Right renal pelvis (tissue), 4 donors: ENCODE data around the gene CCNT1. TPM values are rescaled to one million over a fixed set of nuclear protein-coding genes. Genes with fewer than 3 reads are reported as not detected.
A peak's percentile ranks its signal among the peaks of the same experiment; 100 is the strongest.
"Not testable (repeated sequence)": the region's sequence is repeated elsewhere in the genome, so short reads cannot be mapped to it uniquely, and the experiment has no call there.

ENCODE experiments used
- DNase-seq, 4 donors: peaks; one replicate each; pipeline ENCODE4 v3.0.0-alpha.2; 2013; ENCODE audit warnings: low read depth in 4 of 4, low spot score in 3 of 4, missing footprints in 1 of 4
- polyA plus RNA-seq, 4 donors: library from polyadenylated mRNA; unstranded; fragments of 120-200 nt; gene quantifications; one replicate each; pipeline ENCODE4 v1.2.1, GENCODE V29; 2013; ENCODE audit not compliant: insufficient read length in 4 of 4

CCNT1 gene
- polyA plus RNA-seq, 4 donors: 26.1 to 33.4 (median 30.9) TPM

DNA sequence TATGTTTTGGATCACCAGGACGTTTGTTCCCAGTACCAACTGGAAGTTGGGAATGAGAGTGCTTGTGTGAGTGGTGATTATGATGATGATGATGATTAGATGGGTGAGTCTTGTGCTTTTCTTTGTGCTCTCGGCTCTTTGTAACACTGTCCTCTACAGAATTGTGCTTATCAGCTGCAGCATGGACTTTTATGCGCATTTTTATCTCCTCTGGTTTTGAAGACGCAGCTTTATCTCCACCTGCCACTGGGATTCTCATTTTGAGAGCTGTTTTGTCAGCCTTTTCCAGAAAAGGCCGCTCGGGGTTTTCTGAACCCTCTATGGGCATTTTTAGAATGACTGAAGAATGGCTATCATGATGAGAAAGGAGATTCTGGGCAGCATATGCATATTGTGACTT is 22.9 kb downstream of the CCNT1 start:
- DNase-seq: no peak

DNA sequence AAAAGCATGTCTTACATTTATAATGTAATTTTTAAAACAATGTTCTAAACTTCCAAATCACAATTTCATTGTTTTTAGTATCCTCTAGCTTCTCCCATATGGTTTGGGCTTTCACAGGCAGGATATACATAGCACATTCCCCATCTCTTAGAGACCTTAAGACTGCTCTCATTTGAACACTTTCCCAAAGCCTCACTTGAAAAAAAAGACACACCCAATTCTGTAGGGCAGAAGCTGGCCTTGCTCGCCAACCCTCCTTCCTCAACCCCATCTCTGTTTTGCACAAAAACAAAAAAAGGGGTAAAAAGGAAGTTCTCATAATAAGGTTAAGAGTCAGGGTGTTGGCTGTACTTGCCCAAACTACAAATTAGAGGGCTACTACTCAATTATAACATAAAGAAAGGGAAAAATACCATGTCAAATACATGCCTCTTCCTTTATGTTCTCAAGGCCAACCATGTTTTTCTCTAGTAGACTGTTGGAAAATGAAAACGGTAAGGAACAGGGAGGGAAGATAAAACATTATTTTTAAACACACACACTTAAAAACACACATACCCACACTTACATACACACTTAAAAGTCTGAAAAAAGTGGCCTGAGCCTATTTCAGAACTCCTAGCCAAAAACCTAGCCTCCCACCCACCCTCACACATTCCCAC is 24.6 kb downstream of the CCNT1 start:
- no peak for DNase-seq

DNA sequence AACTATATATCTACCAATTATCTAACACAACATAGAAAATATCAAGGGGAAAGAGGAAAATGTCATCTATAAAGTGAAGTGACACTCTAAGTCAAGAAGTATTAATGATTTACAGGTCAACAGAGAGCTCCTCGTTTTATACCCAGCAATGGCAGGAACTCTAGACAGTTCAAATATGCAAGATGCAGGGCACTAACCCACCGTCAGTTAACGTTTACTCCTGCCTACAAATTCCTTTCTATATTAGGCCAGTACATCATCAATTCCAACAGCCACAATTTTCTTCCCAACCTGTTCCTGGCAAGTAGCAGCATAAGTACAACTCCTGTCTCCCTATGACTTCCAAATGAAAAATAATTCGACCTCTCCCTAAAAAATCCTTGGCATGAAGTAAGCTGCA is 25.5 kb downstream of the CCNT1 start:
- no peak for DNase-seq

DNA sequence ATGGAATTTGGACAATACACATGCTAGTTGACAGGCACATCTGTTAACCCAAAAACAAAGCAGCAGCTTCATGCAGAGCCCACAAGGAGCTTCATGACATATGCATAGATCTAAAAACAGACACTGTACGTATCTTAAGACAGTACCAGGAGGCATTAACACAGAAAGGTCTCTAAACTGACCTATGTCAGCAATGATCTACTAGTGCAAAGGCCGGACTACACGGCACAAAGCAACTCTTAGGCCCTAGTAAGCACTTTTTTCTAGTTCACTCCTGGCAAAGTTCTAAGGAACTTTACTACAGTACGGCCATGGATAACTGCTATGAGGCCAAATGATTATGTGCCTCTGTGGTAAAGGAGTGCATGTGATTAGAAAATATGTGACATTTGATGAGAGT is 26.1 kb downstream of the CCNT1 start:
- no peak for DNase-seq

DNA sequence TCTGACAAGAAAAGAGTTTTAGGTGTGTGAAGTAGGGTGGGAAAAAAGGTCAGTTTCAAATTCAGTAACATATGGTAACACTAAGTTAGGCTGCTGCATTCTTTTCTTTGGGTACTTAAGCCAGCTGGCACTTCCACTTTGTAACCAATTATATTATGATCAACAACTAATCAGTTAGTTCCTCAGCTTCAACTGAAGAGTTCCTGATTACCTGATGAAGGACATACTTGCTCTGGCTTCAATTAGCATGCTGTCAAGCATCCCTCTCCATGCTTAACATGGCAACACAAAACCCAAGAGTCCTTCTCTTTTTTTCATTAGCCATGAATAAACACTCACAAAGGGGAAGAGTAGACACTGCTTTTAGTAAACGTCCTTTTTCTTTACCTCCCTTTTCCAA is 27.7 kb downstream of the CCNT1 start:
- DNase-seq: no peak

DNA sequence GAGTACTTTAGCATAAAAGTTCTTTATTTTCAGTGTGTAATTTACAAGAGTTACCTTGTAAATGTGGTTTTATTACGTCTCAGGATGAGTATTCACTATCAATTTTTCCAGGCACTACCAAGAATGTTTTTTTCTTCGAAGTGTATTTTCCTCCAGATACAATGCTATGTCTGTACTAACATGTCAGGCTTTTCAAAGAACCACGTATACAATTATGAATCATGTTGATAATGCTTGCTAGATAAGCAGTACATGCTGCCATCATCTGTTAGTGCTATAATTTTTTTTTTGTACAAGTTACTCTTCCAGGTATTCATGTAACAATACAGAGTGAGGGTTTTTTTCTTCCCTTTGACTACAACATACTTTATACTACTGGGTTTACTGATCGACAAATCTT is 28.9 kb downstream of the CCNT1 start:
- DNase-seq: no peak

DNA sequence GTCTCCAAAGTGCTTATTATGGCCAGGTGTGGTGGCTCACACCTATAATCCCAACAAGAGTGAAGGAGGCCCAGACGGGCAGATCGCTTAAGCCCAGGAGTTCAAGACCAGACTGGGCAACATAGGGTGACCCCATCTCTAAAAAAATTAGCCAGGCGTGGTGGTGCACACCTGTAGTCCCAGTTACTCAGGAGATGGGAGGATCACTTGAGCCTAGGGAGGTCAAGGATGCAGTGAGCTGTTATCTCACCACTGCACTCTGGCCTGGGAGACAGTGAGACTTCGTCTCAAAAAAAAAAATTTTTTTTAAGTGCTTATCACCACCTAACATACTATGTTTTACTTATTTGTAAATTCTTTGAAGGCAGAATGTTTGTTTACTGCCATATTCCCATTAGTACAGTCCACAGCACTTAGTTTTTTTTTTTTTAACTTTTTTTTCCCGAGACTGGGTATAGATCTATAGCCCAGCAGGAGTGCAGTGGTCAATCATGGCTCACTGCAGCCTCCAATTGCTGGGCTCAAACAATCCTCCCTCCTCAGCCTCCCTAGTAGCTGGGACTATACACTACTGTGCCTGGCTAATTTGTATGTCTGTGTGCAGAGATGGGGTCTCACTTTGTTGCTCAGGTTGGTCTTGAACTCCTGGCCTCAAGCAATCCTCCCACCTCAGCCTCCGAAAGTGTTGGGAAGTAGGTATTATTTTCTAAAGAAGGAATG is 29.7 kb downstream of the CCNT1 start:
- no peak for DNase-seq

DNA sequence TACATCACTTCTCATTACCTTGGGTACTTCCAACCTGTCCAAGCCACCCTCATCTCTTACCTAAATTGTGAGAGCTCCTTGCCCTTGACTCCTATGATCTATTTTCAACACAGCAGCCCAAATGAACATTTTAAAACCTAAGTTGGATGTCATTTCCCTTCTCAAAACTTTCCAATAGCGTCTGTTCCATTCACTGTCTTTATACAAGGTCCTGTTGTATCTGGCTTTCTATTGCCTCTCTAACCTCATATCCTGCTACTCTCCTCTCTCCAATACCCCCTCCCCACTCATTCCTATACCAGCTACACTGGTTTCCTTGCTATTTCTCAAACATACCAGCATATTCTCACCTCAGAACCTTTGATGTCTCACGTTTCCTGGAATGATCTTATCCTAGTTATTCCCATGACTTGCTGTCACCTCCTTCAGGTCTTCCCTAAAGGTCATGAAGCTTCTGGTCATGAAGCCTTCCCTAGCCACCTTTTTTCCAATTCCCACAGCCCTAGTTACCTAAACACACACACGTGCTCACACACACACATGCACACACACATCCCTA is 30.4 kb downstream of the CCNT1 start:
- DNase-seq: no peak

DNA sequence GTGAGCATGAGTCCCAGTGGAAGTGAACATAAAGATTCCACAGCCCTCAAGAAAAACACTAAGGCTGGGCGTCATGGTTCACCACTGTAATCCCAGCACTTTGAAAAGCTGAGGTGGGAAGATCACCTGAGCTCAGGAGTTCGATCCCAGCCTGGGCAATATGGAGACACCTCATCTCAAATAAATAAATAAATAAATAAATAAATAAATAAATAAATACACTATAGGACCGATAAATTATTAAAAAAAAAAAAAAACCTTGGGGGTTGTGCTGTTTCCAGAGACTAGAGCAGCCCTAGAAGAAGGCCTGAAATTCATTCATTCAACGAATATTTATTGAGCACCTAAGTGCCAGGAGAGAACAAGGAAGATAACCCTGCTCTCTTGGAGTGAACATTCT is 33.0 kb downstream of the CCNT1 start:
- no peak for DNase-seq

DNA sequence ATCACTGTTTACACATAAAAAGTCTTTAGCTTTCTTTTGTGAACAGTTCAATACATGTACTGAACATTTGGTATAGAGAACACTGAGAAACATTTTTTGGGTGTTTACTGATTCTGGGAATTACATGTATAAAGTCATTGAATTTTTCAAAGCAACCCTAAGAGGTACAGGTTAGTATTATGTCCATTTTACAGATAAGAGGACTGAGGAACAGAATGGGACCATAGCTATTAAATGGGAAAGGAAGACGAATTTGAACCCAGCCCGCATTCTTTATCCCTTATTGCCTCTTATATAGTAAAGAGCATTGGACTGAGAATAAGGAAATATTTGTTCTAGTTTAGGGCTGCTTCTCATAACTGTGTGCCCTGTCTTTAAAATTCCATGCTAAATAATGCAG is 33.6 kb downstream of the CCNT1 start:
- DNase-seq: no peak

DNA sequence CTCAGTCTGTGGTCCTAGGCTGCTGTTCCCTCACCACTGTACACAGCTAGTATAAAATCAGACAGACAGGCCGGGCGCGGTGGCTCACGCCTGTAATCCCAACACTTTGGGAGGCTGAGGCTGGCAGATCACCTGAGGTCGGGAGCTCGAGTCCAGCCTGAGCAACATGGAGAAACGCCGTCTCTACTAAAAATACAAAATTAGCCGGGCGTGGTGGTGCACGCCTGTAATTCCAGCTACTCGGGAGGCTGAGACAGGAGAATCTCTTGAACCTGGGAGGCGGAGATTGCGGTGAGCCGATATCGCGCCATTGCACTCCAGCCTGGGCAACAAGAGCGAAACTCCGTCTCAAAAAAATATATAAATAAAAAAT is 34.0 kb downstream of the CCNT1 start:
- not testable (repeated sequence) for DNase-seq

DNA sequence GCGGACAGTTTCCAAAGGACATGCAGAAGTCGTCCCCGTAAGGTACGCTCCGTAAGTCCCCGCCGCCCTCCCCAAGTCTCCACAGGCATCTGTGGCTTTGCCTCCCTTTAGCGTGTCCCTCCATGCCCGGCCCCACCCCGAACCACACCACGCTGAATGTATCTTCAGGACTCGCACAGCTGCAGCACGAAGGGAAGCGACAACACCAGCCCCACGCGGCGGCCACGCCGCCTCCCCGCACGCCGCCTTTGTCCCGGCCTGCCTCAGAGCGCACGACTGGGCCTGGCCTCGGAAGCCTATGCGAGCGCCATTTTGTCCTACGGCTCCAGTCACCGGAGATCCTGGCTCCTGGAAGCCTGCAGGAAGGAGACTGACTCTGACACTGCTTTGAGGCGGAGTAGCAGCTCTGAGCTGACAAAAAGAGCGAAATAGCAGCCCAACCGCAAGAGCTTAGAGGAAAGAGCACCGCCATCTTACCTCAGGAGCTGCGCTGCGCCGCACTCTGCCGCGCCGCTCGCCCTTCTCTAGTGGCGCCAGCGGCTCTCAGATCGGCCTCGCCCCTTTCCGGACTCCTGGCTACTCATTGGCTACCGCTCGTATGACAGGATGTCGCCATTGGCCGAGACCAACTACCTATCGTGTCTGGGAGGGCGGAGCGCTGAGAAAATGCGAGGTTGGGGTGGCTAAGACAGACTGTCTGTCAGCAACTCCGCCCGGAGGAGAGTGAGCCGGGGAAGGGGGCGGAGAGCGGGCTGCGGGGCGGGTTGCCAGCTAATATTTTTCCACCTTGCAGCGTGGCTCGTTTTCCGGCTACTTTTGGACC is 34.6 kb downstream of the CCNT1 start, which contains the start of gene KANSL2:
TSS of gene KANSL2 (minus strand) at position 529 of the 823 bp plus-strand sequence. CDS start 606 bp downstream, outside the sequence.
- DNase-seq: peak; percentile 91 to 98 (median 96)

DNA sequence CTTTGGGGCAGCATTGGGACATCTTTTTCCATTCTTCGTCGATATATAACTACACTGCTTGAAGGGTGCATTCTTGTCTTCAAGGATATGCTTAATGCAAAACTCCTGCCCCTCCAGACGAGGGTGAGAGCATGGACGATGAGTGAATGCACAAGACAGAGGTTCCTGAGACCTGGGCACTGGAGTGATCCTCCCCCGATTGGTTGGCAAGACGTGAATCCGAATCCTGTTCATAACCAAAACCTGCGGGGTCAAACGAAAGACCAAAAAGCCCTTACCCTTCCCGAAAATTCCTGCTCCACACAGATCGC is 35.2 kb downstream of the CCNT1 start:
- peak in 3 of 4 donors; percentile 6 to 23 (median 20) for DNase-seq

DNA sequence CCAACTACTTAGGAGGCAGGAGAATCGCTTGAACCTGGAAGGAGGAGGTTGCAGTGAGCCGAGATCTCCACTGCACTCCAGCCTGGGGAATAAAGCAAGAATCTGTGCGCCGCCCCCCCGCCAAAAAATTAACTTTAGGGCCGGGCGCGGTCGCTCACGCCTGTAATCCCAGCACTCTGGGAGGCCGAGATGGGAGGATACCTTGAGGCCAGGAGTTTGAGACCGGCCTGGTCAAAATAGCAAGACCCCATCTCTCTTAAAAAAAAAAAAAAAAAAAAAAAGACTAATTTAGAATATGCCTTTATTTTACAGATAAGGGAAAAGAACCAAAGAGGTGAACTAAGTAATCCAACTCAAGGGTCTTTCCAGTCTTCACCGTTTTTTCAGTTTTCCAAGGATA is 35.6 kb downstream of the CCNT1 start:
- DNase-seq: no peak

DNA sequence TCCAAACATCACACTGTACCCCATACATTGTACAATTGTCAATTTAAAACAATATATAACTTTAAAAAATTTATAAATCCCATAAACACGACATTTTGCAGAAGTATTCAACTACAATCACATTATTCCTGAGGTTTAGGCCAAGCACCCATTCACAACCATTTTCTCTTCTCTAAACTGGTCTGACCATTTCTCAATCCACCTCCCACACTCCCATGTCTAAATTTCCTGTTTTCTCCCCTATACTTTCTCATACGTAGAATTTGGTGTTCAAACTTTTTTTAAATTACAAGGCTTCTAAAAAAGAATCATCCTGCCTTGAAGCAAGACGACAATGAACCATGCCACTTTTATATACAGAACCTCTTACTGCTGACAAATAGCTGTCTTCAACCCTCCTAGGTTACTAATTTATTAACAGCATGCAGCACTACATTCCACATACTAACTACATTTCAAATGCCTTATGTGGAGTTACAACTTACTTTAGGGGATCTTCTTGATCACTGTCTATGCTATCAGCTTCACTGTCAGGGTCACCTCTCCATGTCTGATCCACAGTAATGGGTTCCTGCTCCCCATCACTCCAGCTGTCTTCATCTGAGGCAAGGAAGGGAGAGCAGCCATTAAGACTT is 37.8 kb downstream of the CCNT1 start:
- DNase-seq: no peak

DNA sequence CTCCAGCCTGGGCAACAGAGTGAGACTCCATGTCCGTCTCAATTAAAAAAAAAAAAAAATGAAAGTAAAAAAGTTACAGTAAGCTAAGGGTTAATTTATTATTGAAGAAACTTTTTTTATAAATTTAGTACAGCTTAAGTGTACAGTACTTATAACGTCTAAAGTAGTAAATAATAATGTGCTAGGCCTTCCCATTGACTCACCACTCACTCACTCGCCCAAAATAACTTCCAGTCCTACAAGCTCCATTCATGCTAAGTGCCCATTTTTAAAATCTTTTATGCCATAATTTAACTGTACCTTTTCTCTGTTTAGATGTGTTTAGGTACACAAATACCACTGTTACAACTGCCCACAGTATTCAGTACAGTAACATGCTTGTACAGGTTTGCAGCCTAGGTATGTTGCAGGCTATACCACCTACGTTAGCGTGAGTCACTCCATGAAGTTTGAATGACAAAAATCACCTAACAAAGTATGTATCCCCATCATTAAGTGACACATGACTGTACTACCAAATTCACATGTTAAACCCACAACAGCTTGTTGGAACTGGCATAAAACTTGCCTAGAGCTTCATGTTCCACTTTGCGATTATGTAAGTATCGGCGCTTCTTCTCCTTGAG is 45.2 kb downstream of the CCNT1 start:
- DNase-seq: no peak

DNA sequence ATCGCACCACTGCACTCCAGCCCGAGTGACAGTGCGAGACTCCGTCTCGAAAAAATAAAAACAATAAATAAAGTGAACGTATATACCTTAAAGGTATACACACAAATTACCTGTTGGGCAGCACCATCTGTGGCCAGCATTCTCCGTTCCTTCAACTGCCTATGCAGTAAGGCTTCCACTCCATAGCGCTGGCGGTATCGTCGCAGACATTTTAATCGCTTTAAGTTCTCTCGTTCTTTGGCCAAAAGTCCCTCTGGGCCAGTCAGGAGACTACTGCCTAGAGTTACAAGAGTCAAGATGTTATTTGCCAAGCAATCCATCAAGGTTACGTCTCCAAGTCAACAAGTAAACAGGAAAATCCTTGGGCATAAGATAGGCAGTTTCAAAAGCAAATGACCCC is 47.5 kb downstream of the CCNT1 start:
- DNase-seq: no peak

DNA sequence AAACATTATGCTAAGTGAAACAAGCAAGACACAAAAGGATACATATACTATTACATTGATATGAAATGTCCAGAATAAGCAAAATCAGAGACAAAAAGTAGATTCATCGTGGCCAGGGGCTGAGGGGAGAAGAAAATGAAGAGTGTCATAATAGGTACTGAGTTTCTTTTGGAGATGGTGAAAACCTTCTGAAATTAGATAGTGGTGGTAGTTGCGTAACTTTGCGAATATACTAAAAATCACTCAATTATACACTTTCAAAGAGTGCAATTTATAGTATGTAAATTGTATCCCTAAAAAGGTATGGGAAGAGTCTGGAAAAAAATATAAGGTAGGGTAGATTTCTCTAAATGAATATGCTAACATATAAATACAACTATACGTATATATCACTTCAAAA is 56.6 kb downstream of the CCNT1 start:
- DNase-seq: no peak

DNA sequence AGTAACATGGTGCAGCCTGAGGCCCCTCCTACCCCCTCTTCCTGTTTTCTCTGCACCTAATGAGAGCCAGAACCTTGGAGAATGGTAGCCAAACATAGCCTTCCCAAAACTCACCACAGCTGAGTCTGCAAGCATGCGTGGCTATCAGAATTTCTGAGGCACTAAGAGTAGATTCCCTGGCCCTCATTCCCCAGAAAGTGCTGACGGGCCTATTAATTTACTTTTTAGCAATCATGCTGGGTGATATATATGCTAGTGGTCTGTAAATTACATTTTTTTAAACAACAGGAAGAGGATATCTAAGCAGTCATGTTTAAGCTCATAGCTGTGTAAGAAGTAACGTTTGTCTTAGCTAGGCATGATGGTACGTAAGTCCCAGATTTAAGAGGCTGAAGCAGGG is 64.8 kb downstream of the CCNT1 start:
- no peak for DNase-seq

DNA sequence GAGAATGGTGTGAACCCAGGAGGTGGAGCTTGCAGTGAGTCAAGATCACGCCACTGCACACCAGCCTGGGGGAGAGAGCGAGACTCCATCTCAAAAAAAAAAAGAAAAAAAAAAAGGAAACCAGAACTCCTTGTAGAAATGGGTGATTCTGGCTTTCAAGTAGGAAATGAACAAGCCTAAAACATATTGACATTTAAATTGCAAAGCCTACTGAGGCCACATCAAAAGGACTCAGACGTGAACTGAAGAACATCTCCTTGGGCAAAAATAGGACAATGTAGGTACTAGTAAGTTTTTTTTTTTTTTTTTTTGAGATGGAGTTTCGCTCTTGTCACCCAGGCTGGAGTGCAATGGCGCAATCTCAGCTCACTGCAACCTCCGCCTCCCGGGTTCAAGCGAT is 71.2 kb downstream of the CCNT1 start:
- DNase-seq: not testable (repeated sequence)
